ENCODE results near the gene MRRF.

MRRF gene

DNA sequence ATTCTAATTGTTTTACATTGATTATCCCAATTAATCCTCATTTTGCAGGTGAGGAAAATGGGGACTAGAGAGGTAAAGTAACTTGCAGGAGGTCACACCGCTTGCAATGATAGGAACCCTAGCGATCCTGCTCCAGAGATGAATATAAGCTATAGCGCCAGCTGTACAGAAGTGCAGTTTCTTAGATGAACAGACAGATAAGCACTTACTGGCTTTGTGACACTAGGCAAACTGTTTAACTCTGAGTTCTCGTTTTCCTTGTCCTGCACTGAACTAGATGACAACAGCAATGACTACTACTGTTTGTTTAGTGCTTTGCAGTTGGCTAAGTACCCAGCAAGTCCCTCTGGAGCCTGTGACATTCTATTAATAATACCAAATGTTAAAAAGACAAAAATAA, 47.0 kb upstream of the MRRF start:
- Histone ChIP-seq H3K18ac (ENCODE audit: low read length) (no peak overlapping the region), H3K27me3 (ENCODE audit: insufficient read depth, low read length) (peaks cover 88% of the 10 kb centered on the region), H2AFZ (ENCODE audit: insufficient read depth, low read length, poor library complexity) (no peak overlapping the region), H3K14ac (ENCODE audit: low read length) (no peak overlapping the region), H3K9me3 (ENCODE audit: insufficient read depth, low read depth, low read length) (peaks cover 17% of the 10 kb centered on the region), H3K4ac (ENCODE audit: low read depth, low read length) (no peak overlapping the region), H3K79me1 (ENCODE audit: low read length) (no peaks in the 10 kb centered on the region), H2BK120ac (ENCODE audit: insufficient read depth, low read length, poor library complexity) (no peak overlapping the region), H3K27ac (ENCODE audit: low read depth, low read length) (no peak overlapping the region), H2BK5ac (ENCODE audit: low read depth, low read length, poor library complexity) (no peak overlapping the region), H4K8ac (ENCODE audit: low read depth, low read length) (no peak overlapping the region), H3K36me3 (ENCODE audit: control insufficient read depth in 1 of 2, insufficient read depth in 2 of 2, low read length in 2 of 2) (no peaks in the 10 kb centered on the region), H3K79me2 (ENCODE audit: control insufficient read depth, insufficient read depth, low read length, poor library complexity) (no peaks in the 10 kb centered on the region), H2AK5ac (ENCODE audit: low read length) (no peak overlapping the region), H3K4me3 (ENCODE audit: low read depth, low read length) (no peak overlapping the region), H3K4me1 (ENCODE audit: control insufficient read depth in 1 of 2, insufficient read depth in 2 of 2, low read length in 2 of 2) (peaks cover 6 to 10% of the 10 kb centered on the region in 2 experiments), H3K4me2 (ENCODE audit: low read length) (no peak overlapping the region), H4K91ac (ENCODE audit: low read depth, low read length) (no peak overlapping the region), H4K12ac (ENCODE audit: low read depth, low read length) (no peak overlapping the region), H2BK12ac (ENCODE audit: low read length) (no peak overlapping the region), H3K23ac (ENCODE audit: low read length) (no peak overlapping the region), H3K9ac (ENCODE audit: low read length) (no peak overlapping the region)
- no peak for DNase-seq
- no CpG with 5 or more reads among the region's 4 CpGs for WGBS (ENCODE audit: extremely low coverage, insufficient coverage, insufficient read length)

DNA sequence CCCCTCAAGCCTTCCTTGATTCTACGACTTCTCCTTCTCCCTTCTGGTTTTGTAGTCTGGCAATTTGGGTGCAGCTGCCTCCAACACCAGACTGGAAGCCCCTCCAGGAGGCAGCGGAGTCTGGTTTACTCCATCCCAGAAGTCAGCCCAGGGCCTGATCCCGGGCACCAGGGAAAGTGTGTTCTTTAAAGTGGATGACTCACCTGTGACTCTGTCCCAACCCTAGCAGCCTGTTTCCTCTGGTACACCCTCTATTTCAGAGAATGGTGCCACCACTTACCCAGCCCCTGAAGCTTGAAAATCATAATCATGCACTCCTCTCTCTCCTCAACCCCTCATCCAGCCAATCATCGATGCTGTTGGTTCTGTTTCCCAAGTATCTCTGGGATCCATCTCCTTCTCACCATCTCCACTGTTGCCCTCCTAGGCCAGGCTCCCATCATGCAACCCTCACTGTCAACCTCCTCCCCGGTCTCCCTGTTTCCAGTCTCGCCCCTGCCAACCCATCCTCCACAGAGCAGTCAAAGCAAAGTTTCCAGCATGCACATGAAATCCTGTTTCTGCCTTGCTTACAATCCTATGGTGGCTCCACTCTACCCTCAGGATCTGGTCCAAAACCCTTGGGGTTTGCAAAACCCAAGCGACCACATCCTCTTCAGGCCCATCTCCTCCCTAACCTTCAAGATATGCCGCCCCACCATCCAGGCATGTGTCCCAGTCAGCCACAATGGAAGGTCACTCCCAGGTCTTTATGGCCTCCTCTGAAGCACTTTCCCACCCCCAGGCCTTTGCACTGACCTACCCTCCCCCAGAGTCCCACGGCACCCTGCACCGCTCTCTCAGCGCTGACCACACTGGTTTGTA, 46.4 kb upstream of the MRRF start:
- Histone ChIP-seq H4K8ac (ENCODE audit: low read depth, low read length) (no peak overlapping the region), H3K23ac (ENCODE audit: low read length) (peak overlapping the region; percentile 6), H2AFZ (ENCODE audit: insufficient read depth, low read length, poor library complexity) (no peak overlapping the region), H2BK120ac (ENCODE audit: insufficient read depth, low read length, poor library complexity) (no peak overlapping the region), H3K79me2 (ENCODE audit: control insufficient read depth, insufficient read depth, low read length, poor library complexity) (no peaks in the 10 kb centered on the region), H3K4me1 (ENCODE audit: control insufficient read depth in 1 of 2, insufficient read depth in 2 of 2, low read length in 2 of 2) (peaks cover 6 to 10% of the 10 kb centered on the region in 2 experiments), H3K9ac (ENCODE audit: low read length) (no peak overlapping the region), H2BK12ac (ENCODE audit: low read length) (no peak overlapping the region), H3K14ac (ENCODE audit: low read length) (no peak overlapping the region), H2AK5ac (ENCODE audit: low read length) (no peak overlapping the region), H3K36me3 (ENCODE audit: control insufficient read depth in 1 of 2, insufficient read depth in 2 of 2, low read length in 2 of 2) (no peaks in the 10 kb centered on the region), H3K27ac (ENCODE audit: low read depth, low read length) (no peak overlapping the region), H3K4me3 (ENCODE audit: low read depth, low read length) (no peak overlapping the region), H2BK5ac (ENCODE audit: low read depth, low read length, poor library complexity) (no peak overlapping the region), H3K9me3 (ENCODE audit: insufficient read depth, low read depth, low read length) (peaks cover 12% of the 10 kb centered on the region), H3K4me2 (ENCODE audit: low read length) (no peak overlapping the region), H3K18ac (ENCODE audit: low read length) (no peak overlapping the region), H4K12ac (ENCODE audit: low read depth, low read length) (no peak overlapping the region), H4K91ac (ENCODE audit: low read depth, low read length) (no peak overlapping the region), H3K79me1 (ENCODE audit: low read length) (no peaks in the 10 kb centered on the region), H3K4ac (ENCODE audit: low read depth, low read length) (no peak overlapping the region), H3K27me3 (ENCODE audit: insufficient read depth, low read length) (peaks cover 88% of the 10 kb centered on the region)
- DNase-seq, result no peak
- WGBS (ENCODE audit: extremely low coverage, insufficient coverage, insufficient read length), result no CpG with 5 or more reads among the region's 11 CpGs

DNA sequence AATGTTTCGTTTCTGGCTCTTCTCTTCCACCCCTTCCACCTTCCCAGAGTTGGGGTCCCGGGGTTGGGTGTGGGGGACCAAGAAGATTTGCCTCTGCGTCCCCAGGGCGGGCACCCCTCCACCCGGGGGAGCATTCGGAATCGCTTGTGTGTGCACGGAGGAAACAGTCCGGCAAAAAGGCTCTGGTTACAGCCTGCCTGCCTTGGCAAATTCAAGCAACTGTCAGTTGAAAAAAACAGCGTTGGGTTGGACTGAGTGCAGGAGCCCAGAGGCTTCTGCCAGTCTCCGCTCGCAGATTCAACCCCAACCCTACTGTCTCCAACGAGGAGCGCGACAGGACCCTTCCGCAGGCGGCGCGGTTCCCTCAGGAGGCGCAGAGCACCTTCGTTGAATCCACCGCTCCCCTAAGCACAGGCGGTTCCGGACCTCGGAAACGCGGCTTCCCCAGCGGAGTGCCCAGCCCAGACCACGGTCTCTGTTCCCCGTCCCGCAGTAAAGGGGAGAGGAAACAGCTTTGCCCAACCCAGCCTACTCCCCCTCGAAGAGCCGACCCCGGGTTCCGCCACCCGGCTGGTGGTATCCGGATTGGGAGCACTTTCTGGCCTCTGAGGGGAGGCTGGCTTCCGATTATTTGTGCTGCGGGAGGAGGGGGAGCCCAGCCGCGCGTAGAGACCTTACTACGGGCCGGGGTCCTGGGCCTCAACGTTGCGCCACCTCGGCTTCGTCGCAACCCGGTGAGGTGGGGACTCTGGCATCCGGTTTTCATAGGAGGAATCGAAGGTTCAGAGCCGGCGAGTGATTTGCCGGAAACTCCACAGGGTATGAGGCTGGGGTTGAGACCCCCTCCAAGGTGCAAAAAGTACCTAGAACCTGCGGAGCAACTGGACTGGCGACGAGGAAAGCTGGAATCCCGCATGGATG, 45.5 kb upstream of the MRRF start:
- Histone ChIP-seq H4K91ac (ENCODE audit: low read depth, low read length) (no peak overlapping the region), H3K4ac (ENCODE audit: low read depth, low read length) (no peak overlapping the region), H2AK5ac (ENCODE audit: low read length) (no peak overlapping the region), H3K36me3 (ENCODE audit: control insufficient read depth in 1 of 2, insufficient read depth in 2 of 2, low read length in 2 of 2) (no peaks in the 10 kb centered on the region), H3K27me3 (ENCODE audit: insufficient read depth, low read length) (peaks cover 89% of the 10 kb centered on the region), H3K23ac (ENCODE audit: low read length) (no peak overlapping the region), H4K8ac (ENCODE audit: low read depth, low read length) (no peak overlapping the region), H3K27ac (ENCODE audit: low read depth, low read length) (no peak overlapping the region), H3K4me1 (ENCODE audit: control insufficient read depth in 1 of 2, insufficient read depth in 2 of 2, low read length in 2 of 2) (peaks cover 2 to 6% of the 10 kb centered on the region in 2 experiments), H3K9me3 (ENCODE audit: insufficient read depth, low read depth, low read length) (peaks cover 9% of the 10 kb centered on the region), H2BK5ac (ENCODE audit: low read depth, low read length, poor library complexity) (no peak overlapping the region), H2BK12ac (ENCODE audit: low read length) (no peak overlapping the region), H3K4me3 (ENCODE audit: low read depth, low read length) (no peak overlapping the region), H3K79me1 (ENCODE audit: low read length) (no peaks in the 10 kb centered on the region), H3K4me2 (ENCODE audit: low read length) (peak overlapping the region; percentile 41), H2AFZ (ENCODE audit: insufficient read depth, low read length, poor library complexity) (no peak overlapping the region), H3K79me2 (ENCODE audit: control insufficient read depth, insufficient read depth, low read length, poor library complexity) (no peaks in the 10 kb centered on the region), H3K9ac (ENCODE audit: low read length) (no peak overlapping the region), H3K14ac (ENCODE audit: low read length) (no peak overlapping the region), H3K18ac (ENCODE audit: low read length) (no peak overlapping the region), H2BK120ac (ENCODE audit: insufficient read depth, low read length, poor library complexity) (no peak overlapping the region), H4K12ac (ENCODE audit: low read depth, low read length) (peak overlapping the region; percentile 39)
- WGBS (ENCODE audit: extremely low coverage, insufficient coverage, insufficient read length), result no CpG with 5 or more reads among the region's 59 CpGs
- DNase-seq, result no peak

DNA sequence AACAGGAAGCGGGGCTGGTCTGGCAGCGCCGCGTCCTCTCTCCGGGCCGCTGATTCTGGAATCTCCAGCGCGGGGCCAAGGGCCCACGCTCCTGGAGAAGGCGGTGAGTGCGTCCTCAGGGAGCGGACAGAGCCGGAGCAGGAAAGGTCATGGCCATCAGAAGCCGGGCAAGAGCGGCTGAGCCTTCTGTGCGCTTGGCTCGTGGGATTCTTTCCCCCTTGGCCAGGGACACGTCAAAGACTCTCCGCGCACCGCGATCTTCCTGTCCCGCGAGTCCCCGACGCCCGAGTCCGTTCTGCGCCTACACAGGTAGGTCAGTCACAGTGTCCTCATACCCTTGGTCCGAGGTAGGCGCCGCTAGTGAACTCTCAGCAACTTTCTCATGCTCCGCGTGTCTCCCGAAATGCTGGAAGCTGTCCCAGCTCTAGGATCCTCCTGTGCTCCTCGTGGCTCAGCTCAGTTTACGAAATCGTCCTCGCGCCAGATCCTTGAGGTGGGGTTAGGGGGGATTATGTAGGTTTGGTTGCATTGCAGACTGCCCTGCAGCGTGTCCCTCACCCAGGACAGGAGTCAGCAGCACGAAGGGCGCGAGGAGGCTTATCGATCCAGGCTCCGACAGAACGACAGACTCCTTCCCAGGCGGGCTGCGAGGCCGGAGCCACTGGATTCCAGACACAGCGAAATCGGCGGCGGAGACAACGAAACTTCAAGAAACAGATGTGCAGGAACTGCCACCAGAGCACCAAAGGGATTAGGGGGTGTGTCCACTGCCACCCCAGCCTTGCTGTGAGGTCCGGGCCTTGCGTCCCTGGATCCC, 44.6 kb upstream of the MRRF start:
- Histone ChIP-seq H3K14ac (ENCODE audit: low read length) (no peak overlapping the region), H4K91ac (ENCODE audit: low read depth, low read length) (no peak overlapping the region), H2BK120ac (ENCODE audit: insufficient read depth, low read length, poor library complexity) (no peak overlapping the region), H3K27me3 (ENCODE audit: insufficient read depth, low read length) (peaks cover 93% of the 10 kb centered on the region), H3K79me2 (ENCODE audit: control insufficient read depth, insufficient read depth, low read length, poor library complexity) (no peaks in the 10 kb centered on the region), H3K9ac (ENCODE audit: low read length) (no peak overlapping the region), H4K12ac (ENCODE audit: low read depth, low read length) (no peak overlapping the region), H2BK12ac (ENCODE audit: low read length) (no peak overlapping the region), H3K9me3 (ENCODE audit: insufficient read depth, low read depth, low read length) (peaks cover 16% of the 10 kb centered on the region), H3K18ac (ENCODE audit: low read length) (no peak overlapping the region), H3K23ac (ENCODE audit: low read length) (no peak overlapping the region), H3K4me3 (ENCODE audit: low read depth, low read length) (no peak overlapping the region), H3K36me3 (ENCODE audit: control insufficient read depth in 1 of 2, insufficient read depth in 2 of 2, low read length in 2 of 2) (no peaks in the 10 kb centered on the region), H2AFZ (ENCODE audit: insufficient read depth, low read length, poor library complexity) (no peak overlapping the region), H2BK5ac (ENCODE audit: low read depth, low read length, poor library complexity) (no peak overlapping the region), H2AK5ac (ENCODE audit: low read length) (no peak overlapping the region), H3K4me2 (ENCODE audit: low read length) (peak overlapping the region; percentile 41), H3K27ac (ENCODE audit: low read depth, low read length) (no peak overlapping the region), H3K4ac (ENCODE audit: low read depth, low read length) (no peak overlapping the region), H3K4me1 (ENCODE audit: control insufficient read depth in 1 of 2, insufficient read depth in 2 of 2, low read length in 2 of 2) (peaks cover 2 to 6% of the 10 kb centered on the region in 2 experiments), H4K8ac (ENCODE audit: low read depth, low read length) (no peak overlapping the region), H3K79me1 (ENCODE audit: low read length) (no peaks in the 10 kb centered on the region)
- WGBS (ENCODE audit: extremely low coverage, insufficient coverage, insufficient read length), result no CpG with 5 or more reads among the region's 57 CpGs
- DNase-seq, result no peak

Measured in trophoblast cell (in vitro differentiated cells and primary cell).